Measurements from ENCODE around the gene SLC22A13.
"Not testable (repeated sequence)": the region's sequence is repeated elsewhere in the genome, so short reads cannot be mapped to it uniquely, and the experiment has no call there.

SLC22A13 gene, protein sequence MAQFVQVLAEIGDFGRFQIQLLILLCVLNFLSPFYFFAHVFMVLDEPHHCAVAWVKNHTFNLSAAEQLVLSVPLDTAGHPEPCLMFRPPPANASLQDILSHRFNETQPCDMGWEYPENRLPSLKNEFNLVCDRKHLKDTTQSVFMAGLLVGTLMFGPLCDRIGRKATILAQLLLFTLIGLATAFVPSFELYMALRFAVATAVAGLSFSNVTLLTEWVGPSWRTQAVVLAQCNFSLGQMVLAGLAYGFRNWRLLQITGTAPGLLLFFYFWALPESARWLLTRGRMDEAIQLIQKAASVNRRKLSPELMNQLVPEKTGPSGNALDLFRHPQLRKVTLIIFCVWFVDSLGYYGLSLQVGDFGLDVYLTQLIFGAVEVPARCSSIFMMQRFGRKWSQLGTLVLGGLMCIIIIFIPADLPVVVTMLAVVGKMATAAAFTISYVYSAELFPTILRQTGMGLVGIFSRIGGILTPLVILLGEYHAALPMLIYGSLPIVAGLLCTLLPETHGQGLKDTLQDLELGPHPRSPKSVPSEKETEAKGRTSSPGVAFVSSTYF
- total RNA-seq, result 0 to 1.3 (median 0.60) reads per million in 9 experiments

DNA sequence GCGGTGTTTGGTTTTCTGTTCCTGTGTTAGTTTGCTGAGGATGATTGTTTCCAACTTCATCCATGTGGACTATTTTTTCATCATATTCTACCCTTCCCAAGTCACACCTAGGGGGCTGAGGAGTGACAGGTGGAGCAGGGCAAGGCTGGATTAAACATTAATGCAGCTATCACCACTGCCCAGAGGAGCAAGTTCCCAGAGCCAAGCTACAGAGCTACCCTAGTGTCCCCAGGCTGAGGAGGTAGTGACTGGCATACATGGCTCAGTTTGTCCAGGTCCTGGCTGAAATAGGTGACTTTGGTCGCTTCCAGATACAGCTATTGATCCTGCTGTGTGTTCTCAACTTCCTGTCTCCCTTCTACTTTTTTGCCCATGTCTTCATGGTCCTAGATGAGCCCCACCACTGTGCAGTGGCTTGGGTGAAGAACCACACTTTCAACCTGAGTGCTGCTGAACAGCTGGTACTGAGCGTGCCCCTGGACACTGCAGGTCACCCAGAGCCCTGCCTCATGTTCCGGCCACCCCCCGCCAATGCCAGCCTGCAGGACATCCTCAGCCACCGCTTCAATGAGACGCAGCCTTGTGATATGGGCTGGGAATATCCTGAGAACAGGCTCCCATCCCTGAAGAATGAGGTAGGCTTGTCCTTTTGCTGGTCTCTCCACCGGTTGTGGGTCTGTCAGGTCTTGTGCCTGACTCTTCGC, at the start of gene SLC22A13:
TSS of gene SLC22A13 (plus strand) at position 209 of the 704 bp plus-strand sequence. CDS start at position 258, 49 bp downstream.
- no peak for DNase-seq
- ATAC-seq (replicated peaks), result no peak
- peaks cover 7 to 12% of the 10 kb centered on the region in 2 donors for H3K4me1 Mint-ChIP-seq (ENCODE audit: low read depth in 2 of 2)
- no peaks in the 10 kb centered on the region for H3K36me3 Mint-ChIP-seq (ENCODE audit: insufficient read depth)
- H3K27ac Mint-ChIP-seq, result peak within 1 kb of the TSS in 1 of 2 donors; percentile 4
- no peaks in the 10 kb centered on the region for H3K27me3 Mint-ChIP-seq
- H3K4me3 Mint-ChIP-seq, result no peak within 1 kb of the TSS
- no peaks in the 10 kb centered on the region for H3K9me3 Mint-ChIP-seq

DNA sequence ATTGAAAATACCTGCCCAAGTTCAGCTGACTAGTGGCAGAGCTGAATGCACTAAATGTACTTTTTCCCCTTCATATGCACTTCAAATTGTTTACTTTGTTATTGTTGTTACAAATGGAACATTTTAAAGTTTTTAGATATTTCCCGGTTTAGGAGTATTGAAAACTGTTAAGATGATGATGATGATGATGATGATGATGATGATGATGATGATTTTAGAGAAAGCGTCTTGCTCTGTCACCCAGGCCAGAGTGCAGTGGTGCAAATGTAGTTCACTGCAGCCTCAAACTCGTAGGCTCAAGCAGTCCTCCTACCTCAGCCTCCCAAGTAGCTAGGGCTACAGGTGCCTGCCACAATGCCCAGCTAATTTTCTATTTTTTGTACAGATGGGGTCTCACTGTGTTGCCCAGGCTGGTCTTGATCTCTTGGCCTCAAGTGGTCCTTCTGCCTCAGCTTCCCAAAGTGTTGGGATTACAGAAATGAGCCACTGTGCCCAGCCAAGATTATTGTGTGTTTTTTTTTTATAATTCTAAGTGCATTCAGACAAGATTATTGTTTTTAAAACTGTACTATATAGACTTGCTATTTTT, 45.9 kb upstream of the SLC22A13 start:
- no peak for ATAC-seq (replicated peaks)

DNA sequence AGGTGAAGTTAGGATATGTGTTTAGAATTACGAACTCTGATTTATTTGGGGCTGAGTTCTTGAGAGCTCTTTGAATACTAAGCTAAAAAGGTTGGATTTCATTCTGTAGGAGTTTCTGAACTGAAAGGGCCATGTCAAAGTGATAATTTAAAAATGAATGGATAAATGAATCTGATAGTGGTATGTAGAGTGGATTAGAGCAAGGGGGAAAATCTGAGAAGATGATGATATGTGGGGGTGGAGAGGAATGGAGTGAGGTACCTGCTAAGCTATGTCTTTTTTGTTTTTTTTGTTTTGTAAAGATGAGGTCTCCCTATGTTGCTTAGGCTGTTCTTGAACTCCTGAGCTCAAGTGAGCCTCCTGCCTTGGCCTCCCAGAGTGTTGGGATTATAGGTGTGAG, 44.6 kb upstream of the SLC22A13 start:
- peak overlapping the region; percentile 14 to 77 for H3K27ac Mint-ChIP-seq
- no peak for ATAC-seq (replicated peaks)

More for the DNA sequence above, 45.9 kb upstream of the SLC22A13 start:
- no peaks in the 10 kb centered on the region for H3K27me3 Mint-ChIP-seq
- no peak for DNase-seq
- H3K4me3 Mint-ChIP-seq, result no peak overlapping the region
- H3K4me1 Mint-ChIP-seq (ENCODE audit: low read depth in 2 of 2), result peaks cover 3 to 27% of the 10 kb centered on the region in 2 donors
- peaks cover 41% of the 10 kb centered on the region for H3K36me3 Mint-ChIP-seq (ENCODE audit: insufficient read depth)
- H3K9me3 Mint-ChIP-seq, result no peaks in the 10 kb centered on the region
- no peak overlapping the region for H3K27ac Mint-ChIP-seq

DNA sequence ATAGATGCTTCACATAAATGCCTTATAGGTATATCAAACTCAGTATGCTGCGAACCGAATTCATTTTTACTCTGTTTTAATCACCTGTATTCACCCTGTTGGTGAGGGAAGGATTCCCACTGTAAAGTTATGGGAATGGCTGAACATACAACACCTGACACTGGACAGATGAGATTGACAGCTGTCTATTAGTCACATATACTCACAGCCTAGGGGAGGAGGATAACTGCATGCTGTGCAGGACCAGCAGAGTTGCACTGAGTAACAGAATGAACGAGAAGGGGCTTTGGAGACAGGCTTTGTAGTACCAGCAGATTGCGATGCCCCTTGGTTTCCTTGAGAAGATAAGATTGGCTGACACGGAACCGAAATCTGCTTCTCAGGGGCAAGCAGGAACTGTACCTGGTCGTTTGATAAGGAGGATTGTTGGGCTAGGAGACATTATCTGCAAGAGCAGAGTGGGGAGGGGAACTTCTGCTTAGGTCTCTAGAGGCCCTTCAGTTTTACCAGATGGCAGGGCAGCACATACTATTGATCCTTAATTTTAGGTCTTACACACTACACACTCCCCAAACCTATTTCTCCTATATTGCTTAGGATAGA, 43.5 kb upstream of the SLC22A13 start:
- peaks cover 3 to 12% of the 10 kb centered on the region in 2 donors for H3K4me1 Mint-ChIP-seq (ENCODE audit: low read depth in 2 of 2)
- no peaks in the 10 kb centered on the region for H3K27me3 Mint-ChIP-seq
- H3K36me3 Mint-ChIP-seq (ENCODE audit: insufficient read depth), result peaks cover 45% of the 10 kb centered on the region
- no peak overlapping the region for H3K4me3 Mint-ChIP-seq
- no peak for DNase-seq
- no peak overlapping the region for H3K27ac Mint-ChIP-seq
- ATAC-seq (replicated peaks), result no peak
- no peaks in the 10 kb centered on the region for H3K9me3 Mint-ChIP-seq

More for the DNA sequence above, 44.6 kb upstream of the SLC22A13 start:
- H3K27me3 Mint-ChIP-seq, result no peaks in the 10 kb centered on the region
- peaks cover 49% of the 10 kb centered on the region for H3K36me3 Mint-ChIP-seq (ENCODE audit: insufficient read depth)
- no peak for DNase-seq
- no peak overlapping the region for H3K4me3 Mint-ChIP-seq
- H3K4me1 Mint-ChIP-seq (ENCODE audit: low read depth in 2 of 2), result peaks cover 3 to 22% of the 10 kb centered on the region in 2 donors
- no peaks in the 10 kb centered on the region for H3K9me3 Mint-ChIP-seq

DNA sequence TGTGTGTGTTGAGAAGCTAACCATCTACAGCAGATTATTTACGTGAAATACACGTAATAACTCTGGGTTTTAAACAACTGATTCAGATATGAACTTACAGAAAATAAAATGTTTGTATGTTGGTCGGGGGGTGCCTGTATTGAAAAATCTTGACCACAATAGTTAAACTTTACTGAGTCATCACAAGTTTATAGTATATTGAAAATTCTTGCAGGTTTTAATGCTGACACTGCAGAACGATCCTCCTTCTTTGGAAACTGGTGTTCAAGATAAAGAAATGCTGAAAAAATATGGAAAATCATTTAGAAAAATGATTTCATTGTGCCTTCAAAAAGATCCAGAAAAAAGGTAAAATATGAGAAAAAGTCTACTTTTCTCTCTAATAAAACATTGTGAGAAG, 41.3 kb upstream of the SLC22A13 start:
- ATAC-seq (replicated peaks), result no peak
- H3K27me3 Mint-ChIP-seq, result no peaks in the 10 kb centered on the region
- H3K27ac Mint-ChIP-seq, result no peak overlapping the region
- DNase-seq, result no peak
- no peak overlapping the region for H3K4me3 Mint-ChIP-seq
- H3K36me3 Mint-ChIP-seq (ENCODE audit: insufficient read depth), result peaks cover 45% of the 10 kb centered on the region
- peaks cover 5 to 7% of the 10 kb centered on the region in 2 donors for H3K4me1 Mint-ChIP-seq (ENCODE audit: low read depth in 2 of 2)
- no peaks in the 10 kb centered on the region for H3K9me3 Mint-ChIP-seq

DNA sequence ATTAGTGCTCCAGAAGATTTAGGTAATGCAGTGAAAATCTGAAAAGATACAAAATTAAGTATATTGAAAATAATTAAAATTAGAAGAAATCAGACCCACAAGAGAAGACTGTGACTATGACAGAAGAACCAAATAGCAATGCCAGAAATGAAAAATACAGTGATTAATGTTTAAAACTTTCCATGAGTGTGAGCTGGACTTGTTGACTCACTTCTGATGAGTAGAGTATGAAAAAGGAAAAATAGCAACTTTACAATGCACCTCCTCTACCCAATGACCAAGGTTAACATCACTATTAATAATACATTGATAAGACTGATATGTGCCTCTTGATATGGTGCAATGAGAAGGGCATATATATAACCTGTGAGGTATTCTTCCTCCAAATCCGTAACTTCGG, 39.3 kb upstream of the SLC22A13 start:
- DNase-seq (no peak), ATAC-seq (replicated peaks) (no peak)
- Mint-ChIP-seq H3K36me3 (ENCODE audit: insufficient read depth) (peaks cover 48% of the 10 kb centered on the region), H3K4me1 (ENCODE audit: low read depth in 2 of 2) (peaks cover under 1 to 4% of the 10 kb centered on the region in 2 donors), H3K27ac (no peak overlapping the region), H3K27me3 (no peaks in the 10 kb centered on the region), H3K9me3 (no peaks in the 10 kb centered on the region), H3K4me3 (no peak overlapping the region)

DNA sequence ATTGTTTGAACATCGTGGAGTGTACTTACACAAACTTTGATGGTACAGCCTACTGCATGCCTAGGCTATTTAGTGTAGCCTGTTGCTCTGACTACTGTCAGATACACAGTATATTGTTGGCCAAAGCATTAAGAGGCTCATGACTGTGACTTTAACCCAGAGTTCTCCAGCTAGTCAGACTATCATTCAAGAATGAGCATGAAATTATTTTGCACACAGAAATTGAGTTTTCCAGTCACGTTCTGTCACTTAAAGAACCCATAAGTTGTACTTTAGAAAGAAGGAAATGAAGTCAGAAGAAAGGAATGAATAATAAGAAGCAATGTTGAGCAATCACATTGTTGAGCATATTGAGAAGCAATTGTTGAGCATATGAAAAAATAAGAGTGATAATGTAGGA, 37.6 kb upstream of the SLC22A13 start:
- peak overlapping the region in 1 of 2 donors; percentile 8 for H3K27ac Mint-ChIP-seq
- H3K27me3 Mint-ChIP-seq, result no peaks in the 10 kb centered on the region
- H3K4me1 Mint-ChIP-seq (ENCODE audit: low read depth in 2 of 2), result peaks cover 0 to 5% of the 10 kb centered on the region in 2 donors
- DNase-seq (no peak), ATAC-seq (replicated peaks) (no peak)
- no peak overlapping the region for H3K4me3 Mint-ChIP-seq
- peaks cover 46% of the 10 kb centered on the region for H3K36me3 Mint-ChIP-seq (ENCODE audit: insufficient read depth)
- no peaks in the 10 kb centered on the region for H3K9me3 Mint-ChIP-seq

DNA sequence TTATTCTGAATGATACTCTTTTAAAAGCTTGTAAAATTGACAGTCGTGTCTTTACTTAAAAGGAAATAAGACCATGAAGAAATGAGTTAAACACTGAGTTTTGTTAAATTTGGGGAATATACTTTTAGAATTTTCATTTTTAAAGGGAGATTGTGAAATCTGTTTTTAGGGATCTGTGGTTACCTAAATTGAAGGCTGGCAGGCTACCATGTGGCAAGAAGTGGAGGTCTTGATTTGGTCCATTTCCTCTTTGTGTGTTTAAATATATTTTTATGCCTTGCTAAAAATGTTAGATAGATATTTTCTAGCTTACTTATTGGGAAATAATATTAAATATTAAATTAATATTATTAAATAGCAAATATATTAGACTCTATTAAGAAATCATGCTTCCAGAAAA, 36.6 kb upstream of the SLC22A13 start:
- ATAC-seq (replicated peaks), result no peak
- Mint-ChIP-seq H3K36me3 (ENCODE audit: insufficient read depth) (peaks cover 38% of the 10 kb centered on the region), H3K27ac (no peak overlapping the region), H3K9me3 (no peaks in the 10 kb centered on the region), H3K27me3 (no peaks in the 10 kb centered on the region), H3K4me1 (ENCODE audit: low read depth in 2 of 2) (peaks cover 4 to 5% of the 10 kb centered on the region in 2 donors), H3K4me3 (no peak overlapping the region)
- DNase-seq, result no peak

DNA sequence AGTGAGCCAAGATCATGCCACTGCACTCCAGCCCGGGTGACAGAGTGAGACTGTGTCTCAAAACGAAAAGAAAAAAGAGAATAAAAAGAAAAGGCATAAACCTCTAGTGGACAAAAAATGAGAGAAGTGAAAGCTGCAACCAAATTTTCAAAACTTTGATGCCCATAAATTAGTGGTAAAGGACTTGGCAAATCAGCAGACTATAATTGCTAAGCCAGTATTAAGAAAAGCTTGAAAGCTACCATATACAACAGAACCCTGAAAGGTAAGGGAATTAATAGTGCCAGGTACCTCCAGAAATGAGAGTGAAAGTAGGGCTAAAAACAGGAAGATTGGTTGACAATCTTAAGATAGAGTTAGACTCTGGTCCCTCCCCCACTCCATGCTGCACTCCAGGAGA, 32.9 kb upstream of the SLC22A13 start:
- no peak for ATAC-seq (replicated peaks)
- no peak overlapping the region for H3K4me3 Mint-ChIP-seq
- peaks cover 31% of the 10 kb centered on the region for H3K36me3 Mint-ChIP-seq (ENCODE audit: insufficient read depth)
- no peak overlapping the region for H3K27ac Mint-ChIP-seq
- H3K9me3 Mint-ChIP-seq, result no peaks in the 10 kb centered on the region
- DNase-seq, result no peak
- peaks cover 4 to 5% of the 10 kb centered on the region in 2 donors for H3K4me1 Mint-ChIP-seq (ENCODE audit: low read depth in 2 of 2)
- H3K27me3 Mint-ChIP-seq, result no peaks in the 10 kb centered on the region

DNA sequence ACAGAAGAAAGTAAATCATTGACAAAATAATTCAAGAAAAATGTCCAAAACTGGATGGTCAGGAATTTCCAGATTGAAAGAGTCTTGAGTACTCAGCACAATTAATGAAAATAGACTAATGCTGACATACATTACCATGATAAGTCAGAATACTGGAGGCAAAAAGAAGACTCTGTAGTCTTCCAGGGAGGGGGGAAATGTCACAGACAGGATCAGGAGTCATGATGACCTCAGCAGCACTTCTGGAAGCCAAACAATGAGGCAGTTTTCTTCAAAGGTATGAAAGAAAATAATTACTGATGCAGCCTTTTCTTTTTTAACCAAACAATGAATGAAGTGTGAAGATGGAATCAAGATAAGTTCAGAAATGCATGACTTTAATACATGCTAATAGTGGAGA, 30.1 kb upstream of the SLC22A13 start:
- DNase-seq, result no peak
- no peak for ATAC-seq (replicated peaks)
- peaks cover 32% of the 10 kb centered on the region for H3K36me3 Mint-ChIP-seq (ENCODE audit: insufficient read depth)
- peaks cover 0 to 8% of the 10 kb centered on the region in 2 donors for H3K9me3 Mint-ChIP-seq
- H3K27me3 Mint-ChIP-seq, result no peaks in the 10 kb centered on the region
- no peak overlapping the region for H3K4me3 Mint-ChIP-seq
- H3K27ac Mint-ChIP-seq, result no peak overlapping the region
- peaks cover 1 to 4% of the 10 kb centered on the region in 2 donors for H3K4me1 Mint-ChIP-seq (ENCODE audit: low read depth in 2 of 2)

DNA sequence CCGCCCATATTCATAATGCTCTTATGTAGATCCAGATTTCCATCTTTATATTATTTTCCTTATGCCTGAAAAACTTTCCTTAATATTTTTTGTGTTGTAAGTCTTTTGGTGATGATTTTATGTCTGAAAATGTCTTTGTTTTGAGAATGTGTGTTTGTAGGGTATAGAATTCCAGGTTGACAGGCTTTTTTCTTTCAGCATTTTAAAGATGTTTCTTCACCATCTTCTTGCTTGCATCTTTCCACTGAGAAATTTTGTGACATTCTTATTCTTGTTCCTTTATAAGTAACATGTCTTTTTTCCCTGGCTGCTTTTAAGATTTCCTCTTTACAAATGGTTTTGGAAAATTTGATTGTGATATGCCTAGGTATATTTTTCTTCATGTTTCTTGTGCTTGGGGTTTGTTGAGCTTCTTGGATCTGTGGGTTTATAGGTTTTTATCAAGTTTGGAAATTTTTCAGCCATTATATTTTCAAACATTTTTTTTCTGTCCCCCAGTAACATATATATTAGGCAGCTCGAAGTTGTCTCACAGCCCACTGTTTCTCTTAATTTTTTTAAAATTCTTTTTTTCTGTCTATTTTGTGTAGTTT, 27.1 kb upstream of the SLC22A13 start:
- Mint-ChIP-seq H3K4me3 (no peak overlapping the region), H3K27ac (no peak overlapping the region), H3K27me3 (no peaks in the 10 kb centered on the region), H3K4me1 (ENCODE audit: low read depth in 2 of 2) (peaks cover 0 to 4% of the 10 kb centered on the region in 2 donors), H3K9me3 (peaks cover 0 to 8% of the 10 kb centered on the region in 2 donors), H3K36me3 (ENCODE audit: insufficient read depth) (peaks cover 35% of the 10 kb centered on the region)
- DNase-seq (no peak), ATAC-seq (replicated peaks) (no peak)

DNA sequence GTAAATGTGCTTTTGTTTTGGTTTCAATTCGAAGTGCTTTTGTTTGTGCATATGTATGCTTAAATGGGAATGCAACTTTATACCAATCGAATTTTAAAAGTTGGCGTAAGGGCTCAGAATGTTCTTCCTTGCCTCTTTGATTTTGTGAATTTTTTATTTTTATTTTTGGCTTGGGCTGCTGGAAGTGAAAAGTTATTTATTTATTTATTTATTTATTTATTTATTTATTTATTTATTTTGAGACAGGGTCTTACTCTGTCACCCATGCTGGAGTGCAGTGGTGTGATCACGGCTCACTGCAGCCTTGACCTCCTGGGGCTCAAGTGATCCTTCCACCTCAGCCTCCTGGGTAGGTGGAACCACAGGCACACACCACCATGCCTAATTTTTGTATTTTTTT, 22.8 kb upstream of the SLC22A13 start:
- H3K9me3 Mint-ChIP-seq; H3K4me1 Mint-ChIP-seq (ENCODE audit: low read depth in 2 of 2); ATAC-seq (replicated peaks); H3K4me3 Mint-ChIP-seq; DNase-seq; H3K27me3 Mint-ChIP-seq: not testable (repeated sequence)
- Mint-ChIP-seq H3K36me3 (ENCODE audit: insufficient read depth) (peaks cover 40% of the 10 kb centered on the region), H3K27ac (peak overlapping the region in 1 of 2 donors; percentile 74)

DNA sequence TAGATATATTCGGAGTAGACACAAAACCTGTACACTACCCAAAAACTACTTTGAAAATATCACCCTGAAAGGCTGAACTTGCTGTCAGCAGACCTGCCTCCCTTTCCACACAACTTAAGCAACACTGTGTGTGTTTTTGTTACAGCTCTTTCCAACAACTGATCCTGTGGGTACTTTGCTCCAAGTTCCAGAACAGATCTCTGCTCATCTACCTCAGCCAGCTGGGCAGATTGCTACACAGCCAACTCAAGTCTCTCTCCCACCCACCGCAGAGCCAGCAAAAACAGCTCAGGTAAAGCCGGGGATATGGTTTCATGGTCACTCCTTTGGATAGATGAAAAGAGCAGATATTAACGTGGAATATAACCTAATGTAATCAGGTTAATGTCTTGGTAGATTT, 19.7 kb upstream of the SLC22A13 start:
- H3K9me3 Mint-ChIP-seq, result no peaks in the 10 kb centered on the region
- no peak for ATAC-seq (replicated peaks)
- no peak overlapping the region for H3K4me3 Mint-ChIP-seq
- peaks cover 41% of the 10 kb centered on the region for H3K36me3 Mint-ChIP-seq (ENCODE audit: insufficient read depth)
- H3K27me3 Mint-ChIP-seq, result no peaks in the 10 kb centered on the region
- peaks cover 2 to 11% of the 10 kb centered on the region in 2 donors for H3K4me1 Mint-ChIP-seq (ENCODE audit: low read depth in 2 of 2)
- no peak for DNase-seq
- peak overlapping the region in 1 of 2 donors; percentile 32 for H3K27ac Mint-ChIP-seq
